Neural progenitor cell (in vitro differentiated cells): Measurements from ENCODE around the gene RNF181. TPM values are rescaled to one million over a fixed set of nuclear protein-coding genes. Genes with fewer than 3 reads are reported as not detected.
"Not testable (repeated sequence)": the region's sequence is repeated elsewhere in the genome, so short reads cannot be mapped to it uniquely, and the experiment has no call there.

ENCODE experiments used
- DNase-seq: peaks from one replicate; pipeline ENCODE4 v3.0.0-alpha.2; 2016; ENCODE audit warnings: low spot score
- H2AFZ ChIP-seq: fragments of 200-600 bp; sonication (generic); replicated peaks from 2 replicates; pipeline ENCODE4 v1.6.1; 2016; ENCODE audit warnings: antibody characterized with exemption
- H3F3A ChIP-seq: fragments of 200-600 bp; sonication (generic); 2 replicates; pipeline ENCODE4 v1.6.1; 2016; ENCODE audit warnings: antibody characterized with exemption, low read depth
- H3K27ac ChIP-seq: fragments of 200-600 bp; sonication (generic); 2 replicates; pipeline ENCODE4 v1.5.1; 2016; ENCODE audit warnings: mild to moderate bottlenecking
- H3K27me3 ChIP-seq: fragments of 200-600 bp; sonication (generic); 2 replicates; pipeline ENCODE4 v1.6.1; 2016; ENCODE audit warnings: mild to moderate bottlenecking, moderate library complexity
- H3K36me3 ChIP-seq: fragments of 200-600 bp; sonication (generic); 2 replicates; pipeline ENCODE4 v1.5.1; 2016
- H3K4me1 ChIP-seq: fragments of 200-600 bp; sonication (generic); 2 replicates; pipeline ENCODE4 v1.6.1; 2016; ENCODE audit warnings: mixed run types
- H3K4me2 ChIP-seq: fragments of 200-600 bp; sonication (generic); 2 replicates; pipeline ENCODE4 v1.6.1; 2016
- H3K4me3 ChIP-seq: fragments of 200-600 bp; sonication (generic); 2 replicates; pipeline ENCODE4 v1.5.1; 2016
- H3K79me2 ChIP-seq: fragments of 200-600 bp; sonication (generic); 2 replicates; pipeline ENCODE4 v1.6.1; 2016; ENCODE audit warnings: low read depth
- H3K9ac ChIP-seq: fragments of 200-600 bp; sonication (generic); 2 replicates; pipeline ENCODE4 v1.6.1; 2016
- H3K9me3 ChIP-seq: fragments of 200-600 bp; sonication (generic); 2 replicates; pipeline ENCODE4 v1.5.1; 2016; ENCODE audit warnings: low read depth
- H4K20me1 ChIP-seq: fragments of 200-600 bp; sonication (generic); 2 replicates; pipeline ENCODE4 v1.6.1; 2016; ENCODE audit warnings: low read depth
- H3K27ac Mint-ChIP-seq: 3 replicates; pipeline ENCODE4 v1.8.0; 2021; ENCODE audit warnings: mixed read lengths
- H3K27me3 Mint-ChIP-seq: 2 replicates; pipeline ENCODE4 v1.8.0; 2022; ENCODE audit warnings: low read depth, mild to moderate bottlenecking, inconsistent platforms, moderate library complexity, mixed read lengths; ENCODE audit not compliant: insufficient read depth
- H3K36me3 Mint-ChIP-seq: 3 replicates; pipeline ENCODE4 v1.8.0; 2021; ENCODE audit warnings: mixed read lengths
- H3K4me1 Mint-ChIP-seq: 3 replicates; pipeline ENCODE4 v1.8.0; 2021; ENCODE audit warnings: mixed read lengths
- H3K4me3 Mint-ChIP-seq: 3 replicates; pipeline ENCODE4 v1.8.0; 2021; ENCODE audit warnings: mild to moderate bottlenecking, moderate library complexity, mixed read lengths
- H3K9me3 Mint-ChIP-seq: 3 replicates; pipeline ENCODE4 v1.8.0; 2020; ENCODE audit warnings: mixed read lengths
- CTCF ChIP-seq: fragments of 200-600 bp; sonication (generic); IDR thresholded peaks from 2 replicates; pipeline ENCODE4 v1.5.1; 2017; ENCODE audit warnings: antibody characterized with exemption, mild to moderate bottlenecking
- EZH2 ChIP-seq: fragments of 200-600 bp; sonication (generic); IDR thresholded peaks from 2 replicates; pipeline ENCODE4 v1.6.1; 2017; ENCODE audit warnings: antibody characterized with exemption, mild to moderate bottlenecking, moderate library complexity
- EZH2phosphoT487 ChIP-seq: fragments of 200-600 bp; sonication (generic); IDR thresholded peaks from 2 replicates; pipeline ENCODE4 v1.6.1; 2017; ENCODE audit warnings: antibody characterized with exemption
- total RNA-seq: library from RNA; depleted of rRNA; stranded (reverse); fragments of >200 nt; gene quantifications from 2 replicates; pipeline ENCODE4 v1.2.3, GENCODE V29; 2015; ENCODE audit warnings: low replicate concordance

Gene RNF181
- total RNA-seq, 1 donor from 2014 or later = 81.3 TPM

GRCh38 chr2:85601771-85602475, 6.4 kb downstream of the RNF181 start:
- peaks cover 15% of the 10 kb centered on the region for H4K20me1 ChIP-seq
- H3K9ac ChIP-seq = peak overlapping the region; percentile 50
- Mint-ChIP-seq H3K4me3 (peak overlapping the region; percentile 89), H3K36me3 (peaks cover 7% of the 10 kb centered on the region), H3K4me1 (peaks cover 28% of the 10 kb centered on the region), H3K27me3 (peaks cover 9% of the 10 kb centered on the region), H3K9me3 (no peaks in the 10 kb centered on the region), H3K27ac (no peak overlapping the region)
- H3K27ac ChIP-seq = no peak overlapping the region
- peaks cover 4% of the 10 kb centered on the region for H3K4me1 ChIP-seq
- TF ChIP-seq EZH2 (no peak), CTCF (no peak), EZH2phosphoT487 (no peak)
- peak overlapping the region; percentile 89 for H3K4me3 ChIP-seq
- no peaks in the 10 kb centered on the region for H3K36me3 ChIP-seq
- H3K4me2 ChIP-seq = peak overlapping the region; percentile 99
- H3K9me3 ChIP-seq = no peaks in the 10 kb centered on the region
- H3F3A ChIP-seq = peaks cover 21% of the 10 kb centered on the region
- H3K79me2 ChIP-seq = peaks cover 23% of the 10 kb centered on the region
- H3K27me3 ChIP-seq = no peaks in the 10 kb centered on the region
- H2AFZ ChIP-seq = peak overlapping the region; percentile 83
- DNase-seq = peak; percentile 71

- Histone ChIP-seq H3K36me3 (no peaks in the 10 kb centered on the region), H3F3A (peaks cover 24% of the 10 kb centered on the region), H3K4me3 (peak within 1 kb of the TSS; percentile 89), H3K4me1 (peaks cover 4% of the 10 kb centered on the region), H3K4me2 (peak within 1 kb of the TSS; percentile 99), H2AFZ (peak within 1 kb of the TSS; percentile 83), H3K9ac (peak within 1 kb of the TSS; percentile 50), H3K79me2 (peaks cover 16% of the 10 kb centered on the region), H3K27ac (peak within 1 kb of the TSS; percentile 31), H3K27me3 (no peaks in the 10 kb centered on the region), H4K20me1 (peaks cover 22% of the 10 kb centered on the region), H3K9me3 (no peaks in the 10 kb centered on the region)
- Mint-ChIP-seq H3K4me3 (peak within 1 kb of the TSS; percentile 89), H3K36me3 (peaks cover 10% of the 10 kb centered on the region), H3K27me3 (peaks cover 7% of the 10 kb centered on the region), H3K4me1 (peaks cover 25% of the 10 kb centered on the region), H3K9me3 (no peaks in the 10 kb centered on the region), H3K27ac (peak within 1 kb of the TSS; percentile 46)
- no peak for TF ChIP-seq EZH2phosphoT487
- TF ChIP-seq EZH2 = no peak
- peak; percentile 45 for TF ChIP-seq CTCF
- DNase-seq = peak; percentile 96
These were observed 7.1 kb downstream of the RNF181 start, which contains the start of gene TMEM150A for GRCh38 chr2:85602476-85603234. TSS of gene TMEM150A (minus strand) at chr2:85602698. CDS start at chr2:85601948, 750 bp downstream.

- DNase-seq, H3K9me3 Mint-ChIP-seq, H3K27me3 ChIP-seq, H3K27ac ChIP-seq, H3K4me1 ChIP-seq, H2AFZ ChIP-seq, H3K9me3 ChIP-seq, H3K9ac ChIP-seq, H3K27me3 Mint-ChIP-seq, H3K36me3 ChIP-seq: not testable (repeated sequence)
- peaks cover 16% of the 10 kb centered on the region for H3K79me2 ChIP-seq
- Mint-ChIP-seq H3K36me3 (peaks cover 20% of the 10 kb centered on the region), H3K4me1 (peaks cover 28% of the 10 kb centered on the region), H3K4me3 (peak overlapping the region; percentile 88), H3K27ac (peak overlapping the region; percentile 66)
- H3K4me2 ChIP-seq = peak overlapping the region; percentile 99
- H3F3A ChIP-seq = peaks cover 31% of the 10 kb centered on the region
- H3K4me3 ChIP-seq = peak overlapping the region; percentile 89
- peaks cover 27% of the 10 kb centered on the region for H4K20me1 ChIP-seq
These were observed 8.5 kb downstream of the RNF181 start for GRCh38 chr2:85604133-85604444.
